ENCODE results near the gene IRF8. TPM values are rescaled to one million over a fixed set of nuclear protein-coding genes. Genes with fewer than 3 reads are reported as not detected.

The IRF8 gene
- total RNA-seq, 1 experiment from 2014 or later: 0.19 TPM

- BruUV-seq (replicated peaks): no TSS peak
- POLR2A ChIA-PET (ENCODE audit: low non-redundant PET): no interaction called here
These were observed 29.4 kb downstream of the IRF8 start for GRCh38 chr16:85928401-85928820.

GRCh38 chr16:85929259-85929721 is 30.3 kb downstream of the IRF8 start:
- H3K9me3 ChIP-seq (ENCODE audit: low read depth, low read length, poor library complexity, severe bottlenecking): no peaks in the 10 kb centered on the region
- ChIA-PET CTCF (no interaction called here), POLR2A (ENCODE audit: low non-redundant PET) (no interaction called here)
- BruUV-seq (replicated peaks): no TSS peak
- no peak for DNase-seq (ENCODE audit: low spot score)
- no peak for TF ChIP-seq EZH2 (IDR thresholded peaks at IDR 0.05; ENCODE audit: borderline replicate concordance, low read depth, low read length, poor library complexity, severe bottlenecking)
- TF ChIP-seq CTCF (conservative IDR thresholded peaks at IDR 0.05; ENCODE audit: low read depth, low read length): no peak
- H3K4me3 ChIP-seq (ENCODE audit: low read depth, low read length, poor library complexity, severe bottlenecking): no peak overlapping the region
- intact Hi-C loops (cut with micrococcal nuclease; ENCODE audit: unreplicated experiment): no loop called here
- no peak overlapping the region for H3K27ac ChIP-seq (ENCODE audit: low read depth, low read length, poor library complexity, severe bottlenecking)
- H3K4me1 ChIP-seq (ENCODE audit: insufficient read depth, low read length, poor library complexity, severe bottlenecking): no peaks in the 10 kb centered on the region
- H3K36me3 ChIP-seq (ENCODE audit: insufficient read depth, low read length, poor library complexity, severe bottlenecking): no peaks in the 10 kb centered on the region
- peaks cover 20% of the 10 kb centered on the region for H3K27me3 ChIP-seq (replicated peaks; ENCODE audit: insufficient read depth, low read depth, low read length, poor library complexity)

More at GRCh38 chr16:85928401-85928820, 29.4 kb downstream of the IRF8 start:
- no peak overlapping the region for H3K4me3 ChIP-seq (ENCODE audit: low read depth, low read length, poor library complexity, severe bottlenecking)
- H3K4me1 ChIP-seq (ENCODE audit: insufficient read depth, low read length, poor library complexity, severe bottlenecking): no peaks in the 10 kb centered on the region
- H3K27me3 ChIP-seq (replicated peaks; ENCODE audit: insufficient read depth, low read depth, low read length, poor library complexity): peaks cover 18% of the 10 kb centered on the region
- intact Hi-C loops (cut with micrococcal nuclease; ENCODE audit: unreplicated experiment): no loop called here
- TF ChIP-seq EZH2 (IDR thresholded peaks at IDR 0.05; ENCODE audit: borderline replicate concordance, low read depth, low read length, poor library complexity, severe bottlenecking) (no peak), CTCF (conservative IDR thresholded peaks at IDR 0.05; ENCODE audit: low read depth, low read length) (no peak)
- H3K9me3 ChIP-seq (ENCODE audit: low read depth, low read length, poor library complexity, severe bottlenecking): no peaks in the 10 kb centered on the region
- no peak overlapping the region for H3K27ac ChIP-seq (ENCODE audit: low read depth, low read length, poor library complexity, severe bottlenecking)
- no peak for DNase-seq (ENCODE audit: low spot score)
- no peaks in the 10 kb centered on the region for H3K36me3 ChIP-seq (ENCODE audit: insufficient read depth, low read length, poor library complexity, severe bottlenecking)
- CTCF ChIA-PET: no interaction called here

- TF ChIP-seq EZH2 (IDR thresholded peaks at IDR 0.05; ENCODE audit: borderline replicate concordance, low read depth, low read length, poor library complexity, severe bottlenecking) (no peak), CTCF (conservative IDR thresholded peaks at IDR 0.05; ENCODE audit: low read depth, low read length) (no peak)
- CTCF ChIA-PET: no interaction called here
These were observed 31.3 kb downstream of the IRF8 start for GRCh38 chr16:85930301-85930700.

More at GRCh38 chr16:85930301-85930700, 31.3 kb downstream of the IRF8 start:
- no peak for DNase-seq (ENCODE audit: low spot score)
- Histone ChIP-seq H3K27ac (ENCODE audit: low read depth, low read length, poor library complexity, severe bottlenecking) (no peak overlapping the region), H3K36me3 (ENCODE audit: insufficient read depth, low read length, poor library complexity, severe bottlenecking) (no peaks in the 10 kb centered on the region), H3K9me3 (ENCODE audit: low read depth, low read length, poor library complexity, severe bottlenecking) (no peaks in the 10 kb centered on the region), H3K4me3 (ENCODE audit: low read depth, low read length, poor library complexity, severe bottlenecking) (no peak overlapping the region), H3K27me3 (replicated peaks; ENCODE audit: insufficient read depth, low read depth, low read length, poor library complexity) (peaks cover 22% of the 10 kb centered on the region), H3K4me1 (ENCODE audit: insufficient read depth, low read length, poor library complexity, severe bottlenecking) (no peaks in the 10 kb centered on the region)
- POLR2A ChIA-PET (ENCODE audit: low non-redundant PET): no interaction called here
- intact Hi-C loops (cut with micrococcal nuclease; ENCODE audit: unreplicated experiment): no loop called here
- no TSS peak for BruUV-seq (replicated peaks)

Measured in A673 (cell line).